Keratinocyte (primary cell): ENCODE results near the gene SLC43A1. TPM values are rescaled to one million over a fixed set of nuclear protein-coding genes. Genes with fewer than 3 reads are reported as not detected.
A peak's percentile ranks its signal among the peaks of the same experiment; 100 is the strongest.

Experiments
- DNase-seq: peaks from one replicate; pipeline ENCODE4 v3.0.0-alpha.2; 2011; ENCODE audit warnings: low read depth, missing footprints, low spot score
- FAIRE-seq: peaks from 2 replicates; lab custom pipeline; 2011; peaks lifted over from hg19 to GRCh38; lab: Jason Lieb, UNC
- H2AFZ ChIP-seq: 2 replicates; pipeline ENCODE4 v1.6.0; 2012; ENCODE audit warnings: low read length, control low read depth, inconsistent platforms; ENCODE audit not compliant: control insufficient read depth
- H3K27ac ChIP-seq: 2 replicates; pipeline ENCODE4 v1.5.1; 2011; ENCODE audit warnings: low read length; ENCODE audit not compliant: control insufficient read depth, insufficient read depth
- H3K27me3 ChIP-seq: 3 replicates; pipeline ENCODE4 v1.6.0; 2011; ENCODE audit warnings: low read length; ENCODE audit not compliant: control insufficient read depth, insufficient read depth; ENCODE audit errors: extremely low read depth
- H3K36me3 ChIP-seq, 2 experiments: 2 replicates in 1 of 2; 3 replicates in 1 of 2; pipeline ENCODE4 v1.5.1; 2011; ENCODE audit warnings: low read length in 2 of 2, mild to moderate bottlenecking in 1 of 2; ENCODE audit not compliant: control insufficient read depth in 2 of 2, insufficient read depth in 2 of 2; ENCODE audit errors: extremely low read depth in 1 of 2
- H3K4me1 ChIP-seq: 3 replicates; pipeline ENCODE4 v1.5.1; 2011; ENCODE audit warnings: low read length; ENCODE audit not compliant: control insufficient read depth, insufficient read depth; ENCODE audit errors: extremely low read depth
- H3K4me2 ChIP-seq: 3 replicates; pipeline ENCODE4 v1.6.0; 2011; ENCODE audit warnings: low read depth, low read length; ENCODE audit not compliant: control insufficient read depth, insufficient read depth; ENCODE audit errors: extremely low read depth
- H3K4me3 ChIP-seq, 3 experiments: fragments of 200-600 bp in 1 of 3; sonication (generic) in 1 of 3; 2 replicates in 2 of 3; 3 replicates in 1 of 3; pipeline ENCODE4 v1.5.1; 2011 to 2016; ENCODE audit warnings: low read length in 3 of 3, mild to moderate bottlenecking in 3 of 3, control low read depth in 2 of 3, inconsistent platforms in 1 of 3, low read depth in 1 of 3, mixed read lengths in 1 of 3, mixed run types in 1 of 3, moderate library complexity in 1 of 3; ENCODE audit not compliant: control insufficient read depth in 2 of 3, insufficient read depth in 2 of 3; ENCODE audit errors: extremely low read depth in 1 of 3
- H3K79me2 ChIP-seq: 2 replicates; pipeline ENCODE4 v1.6.0; 2012; ENCODE audit warnings: low read length; ENCODE audit not compliant: control insufficient read depth, insufficient read depth
- H3K9ac ChIP-seq: 3 replicates; pipeline ENCODE4 v1.6.0; 2011; ENCODE audit warnings: low read length; ENCODE audit not compliant: control insufficient read depth, insufficient read depth; ENCODE audit errors: extremely low read depth
- H3K9me1 ChIP-seq: 3 replicates; pipeline ENCODE4 v1.6.0; 2011; ENCODE audit warnings: low read length; ENCODE audit not compliant: control insufficient read depth, insufficient read depth; ENCODE audit errors: extremely low read depth
- H3K9me3 ChIP-seq: 2 replicates; pipeline ENCODE4 v1.5.1; 2012; ENCODE audit warnings: low read depth, low read length; ENCODE audit not compliant: control insufficient read depth
- H4K20me1 ChIP-seq: 3 replicates; pipeline ENCODE4 v1.6.0; 2011; ENCODE audit warnings: low read length; ENCODE audit not compliant: control insufficient read depth, insufficient read depth; ENCODE audit errors: extremely low read depth
- EZH2 ChIP-seq: IDR thresholded peaks from one replicate; pipeline ENCODE4 v1.6.1; 2012; ENCODE audit warnings: inconsistent platforms, mild to moderate bottlenecking, low read length, moderate library complexity
- dilution Hi-C: fragments of 300-500 bp; cut with MboI; formaldehyde crosslinking; loops from one replicate; pipeline ENCODE4 v1.7.0; 2020; ENCODE audit warnings: low sequenced_read_pairs; ENCODE audit not compliant: extremely low pct_ligation_motif_present
- polyA plus RNA-seq, 5 experiments: library from polyadenylated mRNA; depleted of rRNA in 3 of 5; stranded (reverse) in 3 of 5; stranded (forward) in 1 of 5; unstranded in 1 of 5; fragments of >200 nt; gene quantifications; 1 replicate in 1 of 5; 2 replicates in 3 of 5; 3 replicates in 1 of 5; pipeline versions ENCODE4 v1.2.1 to v1.2.3, GENCODE V29; 2011 to 2012; ENCODE audit warnings: missing spikeins in 2 of 5, low read depth in 1 of 5, low replicate concordance in 1 of 5
- TF ChIP-seq, protein P1 (sequence below), 3 experiments: IDR thresholded peaks in 1 of 3; conservative IDR thresholded peaks in 1 of 3; optimal IDR thresholded peaks in 1 of 3; 2 replicates in 2 of 3; 3 replicates in 1 of 3; pipeline versions ENCODE3 to v1.5.1; 2011; ENCODE audit warnings: low read length in 3 of 3, mild to moderate bottlenecking in 3 of 3, moderate library complexity in 2 of 3, control low read depth in 1 of 3, inconsistent platforms in 1 of 3; ENCODE audit not compliant: insufficient read depth in 2 of 3; ENCODE audit errors: extremely low read depth in 1 of 3

The SLC43A1 gene
- polyA plus RNA-seq, 1 donor (not counting 4 experiments of a cell fraction or from before 2014, with no cell fraction given), result 0.75 TPM

GRCh38 chr11:57479021-57479663 is 36.4 kb downstream of the SLC43A1 start:
- peaks cover 35% of the 10 kb centered on the region for H3K27me3 ChIP-seq
- no peak for FAIRE-seq
- TF ChIP-seq, protein P1, sequence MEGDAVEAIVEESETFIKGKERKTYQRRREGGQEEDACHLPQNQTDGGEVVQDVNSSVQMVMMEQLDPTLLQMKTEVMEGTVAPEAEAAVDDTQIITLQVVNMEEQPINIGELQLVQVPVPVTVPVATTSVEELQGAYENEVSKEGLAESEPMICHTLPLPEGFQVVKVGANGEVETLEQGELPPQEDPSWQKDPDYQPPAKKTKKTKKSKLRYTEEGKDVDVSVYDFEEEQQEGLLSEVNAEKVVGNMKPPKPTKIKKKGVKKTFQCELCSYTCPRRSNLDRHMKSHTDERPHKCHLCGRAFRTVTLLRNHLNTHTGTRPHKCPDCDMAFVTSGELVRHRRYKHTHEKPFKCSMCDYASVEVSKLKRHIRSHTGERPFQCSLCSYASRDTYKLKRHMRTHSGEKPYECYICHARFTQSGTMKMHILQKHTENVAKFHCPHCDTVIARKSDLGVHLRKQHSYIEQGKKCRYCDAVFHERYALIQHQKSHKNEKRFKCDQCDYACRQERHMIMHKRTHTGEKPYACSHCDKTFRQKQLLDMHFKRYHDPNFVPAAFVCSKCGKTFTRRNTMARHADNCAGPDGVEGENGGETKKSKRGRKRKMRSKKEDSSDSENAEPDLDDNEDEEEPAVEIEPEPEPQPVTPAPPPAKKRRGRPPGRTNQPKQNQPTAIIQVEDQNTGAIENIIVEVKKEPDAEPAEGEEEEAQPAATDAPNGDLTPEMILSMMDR (optimal IDR thresholded peaks at IDR 0.05 in 1 of 3, IDR thresholded peaks at IDR 0.05 in 1 of 3, conservative IDR thresholded peaks at IDR 0.05 in 1 of 3; ENCODE audit: extremely low read depth in 1 of 3, insufficient read depth in 2 of 3, low read length in 3 of 3), result no peak
- TF ChIP-seq EZH2, result no peak

DNA sequence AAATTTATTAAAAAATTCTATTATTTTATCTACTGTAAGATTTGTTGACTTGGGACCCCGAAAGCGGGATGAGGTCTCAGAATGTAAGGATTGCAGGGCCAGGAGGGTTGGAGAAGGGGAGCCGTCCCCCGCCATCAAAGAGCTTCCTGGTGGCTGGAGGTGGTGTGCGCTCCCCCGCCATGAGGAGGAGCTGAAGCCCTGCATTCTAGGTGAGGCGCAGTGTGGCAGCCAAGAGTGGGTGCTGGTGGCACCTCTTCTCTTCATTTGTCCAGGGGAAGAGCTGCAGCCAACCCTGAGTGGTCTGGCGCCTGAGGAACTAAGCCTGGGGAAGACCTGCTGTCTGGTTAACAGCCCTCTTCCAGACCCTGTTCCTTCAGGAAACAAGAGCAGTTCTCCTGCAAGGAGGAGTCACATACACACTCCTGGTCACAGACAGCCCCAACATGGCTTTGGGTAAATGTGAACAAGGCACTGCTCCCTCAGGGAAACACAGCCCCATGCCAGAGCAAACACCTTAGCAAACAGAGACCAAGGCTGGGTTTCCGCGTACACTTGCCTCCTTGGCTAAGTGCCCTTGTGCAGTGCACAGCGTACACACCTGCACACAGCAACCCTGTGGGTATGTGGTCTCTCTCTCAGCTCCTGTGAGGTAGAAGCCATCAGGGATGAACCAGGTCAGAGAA is 37.9 kb downstream of the SLC43A1 start:
- FAIRE-seq (peak; percentile 13), DNase-seq (no peak)
- no peaks in the 10 kb centered on the region for H3K9me1 ChIP-seq
- peaks cover 35% of the 10 kb centered on the region for H3K27me3 ChIP-seq
- H3K9me3 ChIP-seq, result no peaks in the 10 kb centered on the region
- no peak overlapping the region for H3K9ac ChIP-seq
- TF ChIP-seq, protein P1 (optimal IDR thresholded peaks at IDR 0.05 in 1 of 3, IDR thresholded peaks at IDR 0.05 in 1 of 3, conservative IDR thresholded peaks at IDR 0.05 in 1 of 3; ENCODE audit: extremely low read depth in 1 of 3, insufficient read depth in 2 of 3, low read length in 3 of 3), result no peak
- no peak for TF ChIP-seq EZH2
- H3K4me1 ChIP-seq, result peaks cover 8% of the 10 kb centered on the region
- H3K4me3 ChIP-seq, result no peak overlapping the region
- no peak overlapping the region for H2AFZ ChIP-seq
- no peaks in the 10 kb centered on the region for H4K20me1 ChIP-seq
- dilution Hi-C loops, result no loop called here
- H3K27ac ChIP-seq, result no peak overlapping the region
- H3K4me2 ChIP-seq, result no peak overlapping the region
- no peaks in the 10 kb centered on the region for H3K79me2 ChIP-seq
- no peaks in the 10 kb centered on the region for H3K36me3 ChIP-seq

More at GRCh38 chr11:57479021-57479663, 36.4 kb downstream of the SLC43A1 start:
- no peak overlapping the region for H3K4me3 ChIP-seq
- no peaks in the 10 kb centered on the region for H3K9me1 ChIP-seq
- H3K9ac ChIP-seq, result no peak overlapping the region
- dilution Hi-C loops, result no loop called here
- H3K4me1 ChIP-seq, result peaks cover 8% of the 10 kb centered on the region
- H3K9me3 ChIP-seq, result no peaks in the 10 kb centered on the region
- H3K4me2 ChIP-seq, result no peak overlapping the region
- no peak for DNase-seq
- H3K27ac ChIP-seq, result no peak overlapping the region
- no peaks in the 10 kb centered on the region for H4K20me1 ChIP-seq
- H3K36me3 ChIP-seq, result no peaks in the 10 kb centered on the region
- no peaks in the 10 kb centered on the region for H3K79me2 ChIP-seq
- no peak overlapping the region for H2AFZ ChIP-seq
